Ovary (tissue), 9 donors: ENCODE measurements around the gene TERT. TPM values are rescaled to one million over a fixed set of nuclear protein-coding genes. Genes with fewer than 3 reads are reported as not detected.

Source experiments
- DNase-seq, 5 donors: peaks; one replicate each; pipeline ENCODE4 v3.0.0-alpha.2; 2019 to 2020
- H3K27ac ChIP-seq, 2 donors: fragments of 200-600 bp; one replicate each; pipeline versions ENCODE4 v1.5.1 to v1.8.0; 2019 to 2022
- H3K27me3 ChIP-seq: fragments of 200-600 bp; one replicate; pipeline ENCODE4 v1.8.0; 2022
- H3K36me3 ChIP-seq: fragments of 200-600 bp; sonication (generic); one replicate; pipeline ENCODE4 v1.5.1; 2019
- H3K4me1 ChIP-seq: one replicate; pipeline ENCODE4 v1.8.1; 2013; ENCODE audit warnings: mild to moderate bottlenecking, moderate library complexity; ENCODE audit not compliant: insufficient read depth
- H3K4me3 ChIP-seq: fragments of 200-600 bp; sonication (generic); one replicate; pipeline ENCODE4 v1.5.1; 2017
- H3K9me3 ChIP-seq, 2 donors: fragments of 200-600 bp in 1 of 2; sonication (generic) in 1 of 2; one replicate each; pipeline versions ENCODE4 v1.5.1 to v1.8.1; 2013 to 2019; ENCODE audit warnings: mild to moderate bottlenecking in 1 of 2, moderate library complexity in 1 of 2
- EP300 ChIP-seq: sonication (generic); formaldehyde crosslinking; IDR thresholded peaks from one replicate; pipeline ENCODE4 v1.6.1; 2017; ENCODE audit warnings: antibody characterized with exemption
- POLR2A ChIP-seq: fragments of 450-650 bp; IDR thresholded peaks from one replicate; pipeline ENCODE4 v1.6.1; 2017; ENCODE audit warnings: antibody characterized with exemption, mild to moderate bottlenecking, moderate library complexity
- WGBS, 3 donors: extraction: QIAGEN DNeasy Blood & Tissue Kit in 1 of 3; methylation state at CpG; one replicate each; pipeline versions ENCODE4 v1.1.5 to v1.1.7; 2013 to 2017; 5-methylcytosine and 5-hydroxymethylcytosine counted together
- intact Hi-C, 4 donors: fragments of 100-400 bp; cut with DNase I; formaldehyde crosslinking; loops; one replicate each; pipeline versions ENCODE4 v1.11.0 to v1.15.1; 2022 to 2023
- polyA plus RNA-seq, 2 donors: library from polyadenylated mRNA; stranded (reverse); fragments of 200-250 nt in 1 of 2; fragments of 350-450 nt in 1 of 2; fragmentation: Illumina TruSeq in 1 of 2; extraction: RNeasy Lipid Tissue Mini Kit (QIAGEN cat#74804) in 1 of 2; gene quantifications; one replicate each; pipeline ENCODE4 v1.2.3, GENCODE V29; 2013 to 2014
- total RNA-seq, 7 donors: library from RNA; depleted of rRNA in 2 of 7; stranded (reverse); fragments of >200 nt in 2 of 7; fragmentation: NEBNext Ultra II Directional in 3 of 7; extraction: Animal tissue kit (Norgen Biotek cat#: 25700) in 3 of 7; gene quantifications; one replicate each; pipeline versions ENCODE4 v1.1.0 to v1.2.4, GENCODE V29; 2016 to 2023
- TF ChIP-seq, protein P1 (sequence below), 3 donors: fragments of 450-650 bp in 2 of 3; fragments of 200-600 bp in 1 of 3; IDR thresholded peaks; one replicate each; pipeline versions ENCODE4 v1.5.1 to v1.8.0; 2016 to 2022; ENCODE audit warnings: antibody characterized with exemption in 3 of 3, mild to moderate bottlenecking in 1 of 3
- donor health status: DM: no; HTN: no; CAD: no; lungs with moderate emphysema.
- donor health status: DM: no; HTN: no; CAD: no.
- donor health status: Bipolar disorder and iron deficiency.
- donor health status: DM: yes; HTN: yes; CAD: no.
- donor health status: DM: no; HTN: no; CAD: no.
- donor health status: DM: yes; HTN: yes; CAD: no.

The TERT gene
- total and polyA plus RNA-seq, 9 donors: 0.10 to 3.1 TPM; not detected in 7

DNA sequence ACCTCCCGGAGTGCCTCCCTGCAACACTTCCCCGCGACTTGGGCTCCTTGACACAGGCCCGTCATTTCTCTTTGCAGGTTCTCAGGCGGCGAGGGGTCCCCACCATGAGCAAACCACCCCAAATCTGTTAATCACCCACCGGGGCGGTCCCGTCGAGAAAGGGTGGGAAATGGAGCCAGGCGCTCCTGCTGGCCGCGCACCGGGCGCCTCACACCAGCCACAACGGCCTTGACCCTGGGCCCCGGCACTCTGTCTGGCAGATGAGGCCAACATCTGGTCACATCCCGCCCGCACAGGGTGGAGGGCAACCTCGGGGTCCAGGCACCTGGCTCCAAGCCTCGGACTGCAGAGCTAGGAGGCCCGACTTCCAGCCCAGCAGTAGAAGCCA is 776 bp upstream of the TERT start:
- no peak for TF ChIP-seq EP300
- TF ChIP-seq POLR2A: no peak
- TF ChIP-seq, protein P1, sequence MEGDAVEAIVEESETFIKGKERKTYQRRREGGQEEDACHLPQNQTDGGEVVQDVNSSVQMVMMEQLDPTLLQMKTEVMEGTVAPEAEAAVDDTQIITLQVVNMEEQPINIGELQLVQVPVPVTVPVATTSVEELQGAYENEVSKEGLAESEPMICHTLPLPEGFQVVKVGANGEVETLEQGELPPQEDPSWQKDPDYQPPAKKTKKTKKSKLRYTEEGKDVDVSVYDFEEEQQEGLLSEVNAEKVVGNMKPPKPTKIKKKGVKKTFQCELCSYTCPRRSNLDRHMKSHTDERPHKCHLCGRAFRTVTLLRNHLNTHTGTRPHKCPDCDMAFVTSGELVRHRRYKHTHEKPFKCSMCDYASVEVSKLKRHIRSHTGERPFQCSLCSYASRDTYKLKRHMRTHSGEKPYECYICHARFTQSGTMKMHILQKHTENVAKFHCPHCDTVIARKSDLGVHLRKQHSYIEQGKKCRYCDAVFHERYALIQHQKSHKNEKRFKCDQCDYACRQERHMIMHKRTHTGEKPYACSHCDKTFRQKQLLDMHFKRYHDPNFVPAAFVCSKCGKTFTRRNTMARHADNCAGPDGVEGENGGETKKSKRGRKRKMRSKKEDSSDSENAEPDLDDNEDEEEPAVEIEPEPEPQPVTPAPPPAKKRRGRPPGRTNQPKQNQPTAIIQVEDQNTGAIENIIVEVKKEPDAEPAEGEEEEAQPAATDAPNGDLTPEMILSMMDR (IDR thresholded peaks at IDR 0.05): no peak
- 24 to 51% (median 35%) methylated on average over 12 to 22 of the region's 22 CpGs for WGBS, 3 donors

DNA sequence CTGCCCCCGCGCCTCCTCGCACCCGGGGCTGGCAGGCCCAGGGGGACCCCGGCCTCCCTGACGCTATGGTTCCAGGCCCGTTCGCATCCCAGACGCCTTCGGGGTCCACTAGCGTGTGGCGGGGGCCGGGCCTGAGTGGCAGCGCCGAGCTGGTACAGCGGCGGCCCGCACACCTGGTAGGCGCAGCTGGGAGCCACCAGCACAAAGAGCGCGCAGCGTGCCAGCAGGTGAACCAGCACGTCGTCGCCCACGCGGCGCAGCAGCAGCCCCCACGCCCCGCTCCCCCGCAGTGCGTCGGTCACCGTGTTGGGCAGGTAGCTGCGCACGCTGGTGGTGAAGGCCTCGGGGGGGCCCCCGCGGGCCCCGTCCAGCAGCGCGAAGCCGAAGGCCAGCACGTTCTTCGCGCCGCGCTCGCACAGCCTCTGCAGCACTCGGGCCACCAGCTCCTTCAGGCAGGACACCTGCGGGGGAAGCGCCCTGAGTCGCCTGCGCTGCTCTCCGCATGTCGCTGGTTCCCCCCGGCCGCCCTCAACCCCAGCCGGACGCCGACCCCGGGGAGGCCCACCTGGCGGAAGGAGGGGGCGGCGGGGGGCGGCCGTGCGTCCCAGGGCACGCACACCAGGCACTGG is 548 bp downstream of the TERT start:
- TF ChIP-seq EP300: no peak
- TF ChIP-seq, protein P1 (IDR thresholded peaks at IDR 0.05): no peak
- Histone ChIP-seq H3K27ac (no peak overlapping the region), H3K4me3 (no peak overlapping the region), H3K9me3 (no peaks in the 10 kb centered on the region), H3K4me1 (no peaks in the 10 kb centered on the region), H3K36me3 (no peaks in the 10 kb centered on the region), H3K27me3 (no peaks in the 10 kb centered on the region)
- intact Hi-C loops: no loop called here
- peak in 1 of 5 donors; percentile 13 for DNase-seq
- 23 to 62% (median 40%) methylated on average over 26 to 69 of the region's 69 CpGs for WGBS, 3 donors

More for the DNA sequence above, 776 bp upstream of the TERT start:
- peak in 1 of 5 donors; percentile 9 for DNase-seq
- Histone ChIP-seq H3K27me3 (no peaks in the 10 kb centered on the region), H3K36me3 (no peaks in the 10 kb centered on the region), H3K4me1 (no peaks in the 10 kb centered on the region), H3K9me3 (no peaks in the 10 kb centered on the region), H3K27ac (no peak overlapping the region), H3K4me3 (no peak overlapping the region)
- intact Hi-C loops: no loop called here

DNA sequence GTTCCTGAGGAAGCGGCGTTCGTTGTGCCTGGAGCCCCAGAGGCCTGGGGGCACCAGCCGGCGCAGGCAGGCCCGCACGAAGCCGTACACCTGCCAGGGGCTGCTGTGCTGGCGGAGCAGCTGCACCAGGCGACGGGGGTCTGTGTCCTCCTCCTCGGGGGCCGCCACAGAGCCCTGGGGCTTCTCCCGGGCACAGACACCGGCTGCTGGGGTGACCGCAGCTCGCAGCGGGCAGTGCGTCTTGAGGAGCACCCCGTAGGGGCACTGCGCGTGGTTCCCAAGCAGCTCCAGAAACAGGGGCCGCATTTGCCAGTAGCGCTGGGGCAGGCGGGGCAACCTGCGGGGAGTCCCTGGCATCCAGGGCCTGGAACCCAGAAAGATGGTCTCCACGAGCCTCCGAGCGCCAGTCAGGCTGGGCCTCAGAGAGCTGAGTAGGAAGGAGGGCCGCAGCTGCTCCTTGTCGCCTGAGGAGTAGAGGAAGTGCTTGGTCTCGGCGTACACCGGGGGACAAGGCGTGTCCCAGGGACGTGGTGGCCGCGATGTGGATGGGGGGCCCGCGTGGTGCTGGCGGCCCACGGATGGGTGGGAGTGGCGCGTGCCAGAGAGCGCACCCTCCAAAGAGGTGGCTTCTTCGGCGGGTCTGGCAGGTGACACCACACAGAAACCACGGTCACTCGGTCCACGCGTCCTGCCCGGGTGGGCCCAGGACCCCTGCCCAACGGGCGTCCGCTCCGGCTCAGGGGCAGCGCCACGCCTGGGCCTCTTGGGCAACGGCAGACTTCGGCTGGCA is 1.3 kb downstream of the TERT start:
- 87 to 90% (median 87%) methylated on average over 56 to 60 of the region's 60 CpGs for WGBS, 3 donors
- H3K36me3 ChIP-seq: no peaks in the 10 kb centered on the region
- no peak overlapping the region for H3K27ac ChIP-seq
- TF ChIP-seq POLR2A (no peak), EP300 (no peak)
- TF ChIP-seq, protein P1 (IDR thresholded peaks at IDR 0.05): no peak
- H3K9me3 ChIP-seq: no peaks in the 10 kb centered on the region
- intact Hi-C loops: no loop called here
- H3K4me1 ChIP-seq: no peaks in the 10 kb centered on the region
- no peak overlapping the region for H3K4me3 ChIP-seq
- no peaks in the 10 kb centered on the region for H3K27me3 ChIP-seq
- peak in 2 of 5 donors; percentile 8 to 17 for DNase-seq

DNA sequence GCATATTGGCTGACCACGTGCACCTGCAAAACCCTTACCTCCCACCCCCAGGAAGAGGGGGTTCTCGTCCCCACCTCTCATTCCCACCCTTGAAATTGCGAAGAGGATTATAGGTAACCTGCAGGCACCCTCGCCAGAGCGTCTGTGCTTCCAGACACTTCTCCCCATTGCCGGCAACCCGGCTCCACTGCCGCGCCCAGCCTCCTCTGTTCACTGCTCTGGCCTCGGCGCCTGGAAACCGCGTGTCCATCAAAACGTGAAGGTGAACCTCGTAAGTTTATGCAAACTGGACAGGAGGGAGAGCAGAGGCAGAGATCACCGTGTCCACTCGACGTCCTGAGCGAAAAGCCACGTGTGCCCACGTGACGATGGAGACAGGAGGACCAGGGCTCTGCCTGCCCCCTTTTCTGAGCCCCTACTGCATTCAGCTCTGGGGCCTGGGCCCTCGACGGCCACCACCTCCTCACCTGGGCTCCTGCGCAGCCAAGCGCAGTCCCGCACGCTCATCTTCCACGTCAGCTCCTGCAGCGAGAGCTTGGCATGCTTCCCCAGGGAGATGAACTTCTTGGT is 1.9 kb downstream of the TERT start:
- DNase-seq: peak in 1 of 5 donors; percentile 19
- intact Hi-C loops: no loop called here
- 78 to 86% (median 79%) methylated on average over 30 of the region's 30 CpGs for WGBS, 3 donors
- Histone ChIP-seq H3K27me3 (no peaks in the 10 kb centered on the region), H3K36me3 (no peaks in the 10 kb centered on the region), H3K27ac (no peak overlapping the region), H3K4me3 (no peak overlapping the region), H3K9me3 (no peaks in the 10 kb centered on the region), H3K4me1 (no peaks in the 10 kb centered on the region)
- TF ChIP-seq, protein P1 (IDR thresholded peaks at IDR 0.05): no peak
- TF ChIP-seq EP300 (no peak), POLR2A (no peak)
